ENCODE results near the gene PTPA.

GRCh38 chr9:129118799-129119198 lies 7.6 kb downstream of the PTPA start:
- TF ChIP-seq, protein P1, sequence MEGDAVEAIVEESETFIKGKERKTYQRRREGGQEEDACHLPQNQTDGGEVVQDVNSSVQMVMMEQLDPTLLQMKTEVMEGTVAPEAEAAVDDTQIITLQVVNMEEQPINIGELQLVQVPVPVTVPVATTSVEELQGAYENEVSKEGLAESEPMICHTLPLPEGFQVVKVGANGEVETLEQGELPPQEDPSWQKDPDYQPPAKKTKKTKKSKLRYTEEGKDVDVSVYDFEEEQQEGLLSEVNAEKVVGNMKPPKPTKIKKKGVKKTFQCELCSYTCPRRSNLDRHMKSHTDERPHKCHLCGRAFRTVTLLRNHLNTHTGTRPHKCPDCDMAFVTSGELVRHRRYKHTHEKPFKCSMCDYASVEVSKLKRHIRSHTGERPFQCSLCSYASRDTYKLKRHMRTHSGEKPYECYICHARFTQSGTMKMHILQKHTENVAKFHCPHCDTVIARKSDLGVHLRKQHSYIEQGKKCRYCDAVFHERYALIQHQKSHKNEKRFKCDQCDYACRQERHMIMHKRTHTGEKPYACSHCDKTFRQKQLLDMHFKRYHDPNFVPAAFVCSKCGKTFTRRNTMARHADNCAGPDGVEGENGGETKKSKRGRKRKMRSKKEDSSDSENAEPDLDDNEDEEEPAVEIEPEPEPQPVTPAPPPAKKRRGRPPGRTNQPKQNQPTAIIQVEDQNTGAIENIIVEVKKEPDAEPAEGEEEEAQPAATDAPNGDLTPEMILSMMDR (IDR thresholded peaks at IDR 0.05; ENCODE audit: poor library complexity), result no peak
- no peak for TF ChIP-seq EZH2phosphoT487 (IDR thresholded peaks at IDR 0.05; ENCODE audit: low read depth, severe bottlenecking, unreplicated experiment)

All from hepatocyte (in vitro differentiated cells).